K562 (cell line): ENCODE data around the gene NINL. TPM values are rescaled to one million over a fixed set of nuclear protein-coding genes. Genes with fewer than 3 reads are reported as not detected.

ENCODE experiments used
- ADNP ChIP-seq: fragments of 200-800 bp; sonication (Bioruptor generic); IDR thresholded peaks from 2 replicates; pipeline ENCODE4 v1.6.1; 2016; ENCODE audit warnings: missing genetic modification characterization, missing compliant biosample characterization
- BCLAF1 ChIP-seq, 2 experiments: fragments of 450-650 bp in 1 of 2; IDR thresholded peaks; 2 replicates each; pipeline ENCODE4 v1.6.1; 2011 to 2017; ENCODE audit warnings: low read depth in 2 of 2, antibody characterized with exemption in 1 of 2, borderline replicate concordance in 1 of 2, low read length in 1 of 2, mild to moderate bottlenecking in 1 of 2, mixed read lengths in 1 of 2; ENCODE audit not compliant: control insufficient read depth in 1 of 2
- CREBBP ChIP-seq: IDR thresholded peaks from one replicate; pipeline ENCODE4 v1.6.1; 2012; ENCODE audit warnings: low read depth, mild to moderate bottlenecking, control low read depth, inconsistent platforms, low read length
- DDX20 ChIP-seq: fragments of 450-650 bp; IDR thresholded peaks from 2 replicates; pipeline ENCODE4 v1.6.1; 2016; ENCODE audit warnings: missing genetic modification characterization, low read depth, mild to moderate bottlenecking, missing compliant biosample characterization, moderate library complexity
- EP400 ChIP-seq: fragments of 450-650 bp; IDR thresholded peaks from 2 replicates; pipeline ENCODE4 v1.6.1; 2017; ENCODE audit warnings: antibody characterized with exemption, mild to moderate bottlenecking, moderate library complexity
- FOXK2 ChIP-seq, 2 experiments: fragments of 450-650 bp; IDR thresholded peaks in 1 of 2; conservative IDR thresholded peaks in 1 of 2; 2 replicates each; pipeline ENCODE4 v1.6.1; 2016; ENCODE audit warnings: low read depth in 2 of 2, mild to moderate bottlenecking in 1 of 2
- FOXP4 ChIP-seq: sonication (generic); formaldehyde crosslinking; IDR thresholded peaks from 2 replicates; pipeline ENCODE4 v1.8.0; 2022; ENCODE audit warnings: mild to moderate bottlenecking, missing genetic modification reagents, borderline replicate concordance
- NFATC3 ChIP-seq: fragments of 450-650 bp; IDR thresholded peaks from 2 replicates; pipeline ENCODE4 v1.6.1; 2017; ENCODE audit warnings: mild to moderate bottlenecking
- PHB2 ChIP-seq: fragments of 450-650 bp; IDR thresholded peaks from 2 replicates; pipeline ENCODE4 v1.6.1; 2017; ENCODE audit warnings: low read depth
- POLR3G ChIP-seq: IDR thresholded peaks from 2 replicates; pipeline ENCODE4 v1.6.1; 2011; ENCODE audit not compliant: insufficient read length, insufficient replicate concordance; ENCODE audit errors: extremely low read depth
- RFX1 ChIP-seq: fragments of 450-650 bp; IDR thresholded peaks from 2 replicates; pipeline ENCODE4 v1.6.1; 2016; ENCODE audit warnings: mild to moderate bottlenecking, moderate library complexity
- SMAD4 ChIP-seq: fragments of 250-450 bp; sonication (Bioruptor Pico); conservative IDR thresholded peaks from 2 replicates; pipeline ENCODE4 v1.8.0; 2021; ENCODE audit warnings: inconsistent platforms, mild to moderate bottlenecking, moderate library complexity
- ZNF778 ChIP-seq: fragments of 450-650 bp; formaldehyde crosslinking; IDR thresholded peaks from 2 replicates; pipeline ENCODE4 v1.4.0; 2020; ENCODE audit warnings: mild to moderate bottlenecking, moderate library complexity
- polyA plus RNA-seq, 8 experiments: library from polyadenylated mRNA; depleted of rRNA in 4 of 8; stranded (reverse) in 5 of 8; unstranded in 3 of 8; fragments of >200 nt; fragmentation: Nextera tagmentation in 2 of 8; fragmentation: Illumina TruSeq in 1 of 8; extraction: Ambion mirVana in 2 of 8; extraction: Trizol in 1 of 8; gene quantifications; 2 replicates each; pipeline versions ENCODE4 v1.2.1 to v1.2.3, GENCODE V29; 2011 to 2014; ENCODE audit warnings: inconsistent platforms in 1 of 8, missing spikeins in 1 of 8
- total RNA-seq, 7 experiments: library from RNA; depleted of rRNA in 6 of 7; stranded (reverse); fragments of >200 nt in 6 of 7; fragmentation: Illumina TruSeq in 2 of 7; extraction: Trizol in 2 of 7; gene quantifications; 2 replicates each; pipeline versions ENCODE4 v1.2.1 to v1.2.3, GENCODE V29; 2011 to 2021; ENCODE audit warnings: low replicate concordance in 1 of 7
- TF ChIP-seq, protein P1 (sequence below): fragments of 450-650 bp; conservative IDR thresholded peaks from 2 replicates; pipeline ENCODE4 v1.6.1; 2016; ENCODE audit warnings: missing genetic modification characterization, low read depth, mild to moderate bottlenecking, missing compliant biosample characterization, moderate library complexity
- TF ChIP-seq, protein P2 (sequence below): fragments of 450-650 bp; IDR thresholded peaks from 2 replicates; pipeline ENCODE4 v1.6.1; 2017; ENCODE audit warnings: antibody characterized with exemption
- TF ChIP-seq, protein P3 (sequence below), 2 experiments: fragments of 450-650 bp; conservative IDR thresholded peaks; 2 replicates each; pipeline ENCODE4 v1.6.1; 2017; ENCODE audit warnings: mild to moderate bottlenecking in 2 of 2, moderate library complexity in 2 of 2

NINL gene
- total and polyA plus RNA-seq, 9 of the 15 experiments (the other 6 are each of a cell fraction or from before 2014, with no cell fraction given): 0.03 to 0.22 (median 0.05) TPM; not detected in 5

GRCh38 chr20:25623736-25624499 lies 38.6 kb upstream of the NINL start, which contains the start of gene NANP (continued):
- no peak for TF ChIP-seq BCLAF1 (IDR thresholded peaks at IDR 0.05; ENCODE audit: borderline replicate concordance in 1 of 2, control insufficient read depth in 1 of 2, low read depth in 2 of 2, low read length in 1 of 2)
- TF ChIP-seq ADNP (tag): no peak
- TF ChIP-seq FOXP4 (CRISPR knock-in tag): no peak
- TF ChIP-seq, protein P1, sequence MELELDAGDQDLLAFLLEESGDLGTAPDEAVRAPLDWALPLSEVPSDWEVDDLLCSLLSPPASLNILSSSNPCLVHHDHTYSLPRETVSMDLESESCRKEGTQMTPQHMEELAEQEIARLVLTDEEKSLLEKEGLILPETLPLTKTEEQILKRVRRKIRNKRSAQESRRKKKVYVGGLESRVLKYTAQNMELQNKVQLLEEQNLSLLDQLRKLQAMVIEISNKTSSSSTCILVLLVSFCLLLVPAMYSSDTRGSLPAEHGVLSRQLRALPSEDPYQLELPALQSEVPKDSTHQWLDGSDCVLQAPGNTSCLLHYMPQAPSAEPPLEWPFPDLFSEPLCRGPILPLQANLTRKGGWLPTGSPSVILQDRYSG (tag): no peak
- TF ChIP-seq CREBBP: no peak
- TF ChIP-seq, protein P2, sequence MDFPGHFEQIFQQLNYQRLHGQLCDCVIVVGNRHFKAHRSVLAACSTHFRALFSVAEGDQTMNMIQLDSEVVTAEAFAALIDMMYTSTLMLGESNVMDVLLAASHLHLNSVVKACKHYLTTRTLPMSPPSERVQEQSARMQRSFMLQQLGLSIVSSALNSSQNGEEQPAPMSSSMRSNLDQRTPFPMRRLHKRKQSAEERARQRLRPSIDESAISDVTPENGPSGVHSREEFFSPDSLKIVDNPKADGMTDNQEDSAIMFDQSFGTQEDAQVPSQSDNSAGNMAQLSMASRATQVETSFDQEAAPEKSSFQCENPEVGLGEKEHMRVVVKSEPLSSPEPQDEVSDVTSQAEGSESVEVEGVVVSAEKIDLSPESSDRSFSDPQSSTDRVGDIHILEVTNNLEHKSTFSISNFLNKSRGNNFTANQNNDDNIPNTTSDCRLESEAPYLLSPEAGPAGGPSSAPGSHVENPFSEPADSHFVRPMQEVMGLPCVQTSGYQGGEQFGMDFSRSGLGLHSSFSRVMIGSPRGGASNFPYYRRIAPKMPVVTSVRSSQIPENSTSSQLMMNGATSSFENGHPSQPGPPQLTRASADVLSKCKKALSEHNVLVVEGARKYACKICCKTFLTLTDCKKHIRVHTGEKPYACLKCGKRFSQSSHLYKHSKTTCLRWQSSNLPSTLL: no peak
- TF ChIP-seq SMAD4 (CRISPR knock-in tag): 0 out of 2 replicates have a peak, but pooled peaks have one; percentile 54
- no peak for TF ChIP-seq ZNF778 (CRISPR knock-in tag)
- TF ChIP-seq FOXK2 (conservative IDR thresholded peaks at IDR 0.05 in 1 of 2, IDR thresholded peaks at IDR 0.05 in 1 of 2; ENCODE audit: low read depth in 2 of 2): peak in 1 of 2 experiments; percentile 36; a peak in 1 of 4 replicates
- no peak for TF ChIP-seq PHB2
- TF ChIP-seq RFX1: no peak
- TF ChIP-seq NFATC3: no peak
- no peak for TF ChIP-seq DDX20 (tag)
- TF ChIP-seq, protein P3, sequence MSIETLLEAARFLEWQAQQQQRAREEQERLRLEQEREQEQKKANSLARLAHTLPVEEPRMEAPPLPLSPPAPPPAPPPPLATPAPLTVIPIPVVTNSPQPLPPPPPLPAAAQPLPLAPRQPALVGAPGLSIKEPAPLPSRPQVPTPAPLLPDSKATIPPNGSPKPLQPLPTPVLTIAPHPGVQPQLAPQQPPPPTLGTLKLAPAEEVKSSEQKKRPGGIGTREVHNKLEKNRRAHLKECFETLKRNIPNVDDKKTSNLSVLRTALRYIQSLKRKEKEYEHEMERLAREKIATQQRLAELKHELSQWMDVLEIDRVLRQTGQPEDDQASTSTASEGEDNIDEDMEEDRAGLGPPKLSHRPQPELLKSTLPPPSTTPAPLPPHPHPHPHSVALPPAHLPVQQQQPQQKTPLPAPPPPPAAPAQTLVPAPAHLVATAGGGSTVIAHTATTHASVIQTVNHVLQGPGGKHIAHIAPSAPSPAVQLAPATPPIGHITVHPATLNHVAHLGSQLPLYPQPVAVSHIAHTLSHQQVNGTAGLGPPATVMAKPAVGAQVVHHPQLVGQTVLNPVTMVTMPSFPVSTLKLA (conservative IDR thresholded peaks at IDR 0.05): peak in 1 of 2 experiments; percentile 45; a peak in 2 of 4 replicates
- no peak for TF ChIP-seq POLR3G
- peak; percentile 71; the same call in 1 of the 2 replicates for TF ChIP-seq EP400
